GM18520 (cell line): ENCODE data around the gene UBXN4.
"Not testable (repeated sequence)": the region's sequence is repeated elsewhere in the genome, so short reads cannot be mapped to it uniquely, and the experiment has no call there.

Experiments used
- ATAC-seq: cut with Tn5 transposase; IDR thresholded peaks from one replicate; pipeline ENCODE4 v1.9.1; 2021; ENCODE audit not compliant: unreplicated experiment

Gene UBXN4

GRCh38 chr2:135802350-135802749 is 60.7 kb downstream of the UBXN4 start:
- ATAC-seq = no peak

- no peak for ATAC-seq
Observed at GRCh38 chr2:135803278-135803677, 61.6 kb downstream of the UBXN4 start.

- not testable (repeated sequence) for ATAC-seq
Observed at GRCh38 chr2:135807874-135808273, 66.2 kb downstream of the UBXN4 start.

GRCh38 chr2:135812907-135813511 is 71.4 kb downstream of the UBXN4 start:
- ATAC-seq = no peak

GRCh38 chr2:135815269-135815668 is 73.6 kb downstream of the UBXN4 start:
- no peak for ATAC-seq

- ATAC-seq = no peak
Observed at GRCh38 chr2:135817466-135817865, 75.8 kb downstream of the UBXN4 start.

GRCh38 chr2:135817951-135818350 is 76.3 kb downstream of the UBXN4 start:
- ATAC-seq = no peak

GRCh38 chr2:135818937-135819610 is 77.4 kb downstream of the UBXN4 start:
- ATAC-seq = no peak

GRCh38 chr2:135820003-135820618 is 78.5 kb downstream of the UBXN4 start:
- ATAC-seq = no peak

GRCh38 chr2:135821190-135821589 is 79.5 kb downstream of the UBXN4 start:
- ATAC-seq = no peak

- no peak for ATAC-seq
Observed at GRCh38 chr2:135822855-135823254, 81.2 kb downstream of the UBXN4 start.

- no peak for ATAC-seq
Observed at GRCh38 chr2:135825131-135825530, 83.5 kb downstream of the UBXN4 start.

- ATAC-seq = no peak
Observed at GRCh38 chr2:135825550-135826176, 84.0 kb downstream of the UBXN4 start.

- ATAC-seq = no peak
Observed at GRCh38 chr2:135826544-135826943, 84.9 kb downstream of the UBXN4 start.

- no peak for ATAC-seq
Observed at GRCh38 chr2:135829378-135830135, 87.9 kb downstream of the UBXN4 start.

- no peak for ATAC-seq
Observed at GRCh38 chr2:135831180-135831812, 89.6 kb downstream of the UBXN4 start.

- no peak for ATAC-seq
Observed at GRCh38 chr2:135832891-135833290, 91.2 kb downstream of the UBXN4 start.
